ENCODE results near the gene TDRKH.

TDRKH gene

DNA sequence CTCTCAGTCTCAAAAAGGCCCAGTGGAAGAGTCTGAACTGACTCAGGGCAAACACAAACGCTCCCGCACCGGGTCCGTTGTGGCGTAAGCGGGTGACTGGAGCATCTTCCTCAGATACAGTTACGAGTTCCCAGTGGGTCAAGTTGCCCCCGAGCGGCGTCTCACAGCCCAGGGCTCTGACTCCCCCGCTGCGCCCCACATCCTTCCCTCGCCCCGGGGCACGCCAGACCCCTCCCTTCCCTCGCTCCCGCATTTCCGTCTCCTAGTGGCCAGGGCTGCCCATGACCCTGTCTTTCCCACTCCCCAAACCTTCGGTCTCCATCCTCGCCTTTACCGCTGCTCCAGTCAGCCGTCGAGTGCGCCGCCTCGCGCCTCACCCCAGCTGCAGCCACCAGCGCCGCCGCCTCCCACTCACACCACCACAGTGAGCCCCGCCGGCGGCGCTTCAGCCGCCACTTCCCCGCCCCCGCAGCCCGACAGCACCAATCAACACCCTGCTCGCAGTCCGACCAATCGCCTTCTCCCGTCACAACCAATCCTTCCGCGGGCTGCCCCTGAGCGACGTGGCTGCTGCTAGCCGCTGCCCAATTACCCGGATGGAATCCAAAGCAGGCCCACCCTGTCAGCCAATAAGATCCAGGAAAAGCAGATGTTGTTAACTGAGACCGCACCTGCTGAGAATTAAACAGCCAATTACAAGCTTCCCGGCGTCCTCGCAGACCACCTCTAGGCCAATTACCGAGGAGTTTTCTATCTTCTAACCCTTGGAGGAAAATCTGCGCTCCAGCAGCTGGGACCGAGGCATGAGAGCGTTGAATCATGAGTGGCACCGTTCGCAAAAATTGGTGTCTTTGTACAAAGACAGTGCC, at the start of gene TDRKH:
TSS of gene TDRKH (minus strand) at position 430 of the 869 bp plus-strand sequence. CDS start 7,478 bp downstream, outside the sequence.
- TF ChIP-seq ZNF274 (IDR thresholded peaks at IDR 0.05; ENCODE audit: low read depth, low read length) = no peak
- H3K4me3 ChIP-seq (ENCODE audit: low read length) = peak within 1 kb of the TSS; percentile 84

- H3K4me3 ChIP-seq (ENCODE audit: low read length) = no peak within 1 kb of the TSS; the same call in 1 of the 2 replicates
- TF ChIP-seq ZNF274 (IDR thresholded peaks at IDR 0.05; ENCODE audit: low read depth, low read length) = no peak
These were observed 49.4 kb upstream of the TDRKH start, which contains the start of gene C2CD4D for GRCh38 chr1:151839457-151840403. Gene C2CD4D, minus strand, starts transcription at chr1:151839820. Its CDS starts 831 bp downstream, at chr1:151838989.

DNA sequence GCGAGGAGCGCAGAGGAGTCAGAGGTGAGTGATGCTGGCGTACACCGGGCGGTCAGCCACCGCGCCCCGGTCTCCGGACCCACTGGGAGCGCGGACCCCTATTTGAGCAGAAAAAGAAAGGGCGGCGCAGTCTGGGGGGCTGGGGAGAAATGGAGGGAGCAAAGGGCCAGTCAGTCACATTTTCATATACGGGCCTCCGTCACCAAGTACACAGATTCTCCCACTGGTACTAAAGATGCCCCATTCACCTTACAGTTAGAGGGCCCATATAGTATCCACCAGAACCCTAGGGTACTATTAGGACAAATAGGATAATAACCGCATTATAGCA, 48.7 kb upstream of the TDRKH start:
- H3K4me3 ChIP-seq (ENCODE audit: low read length) = no peak overlapping the region; the same call in 1 of the 2 replicates
- TF ChIP-seq ZNF274 (IDR thresholded peaks at IDR 0.05; ENCODE audit: low read depth, low read length) = no peak

DNA sequence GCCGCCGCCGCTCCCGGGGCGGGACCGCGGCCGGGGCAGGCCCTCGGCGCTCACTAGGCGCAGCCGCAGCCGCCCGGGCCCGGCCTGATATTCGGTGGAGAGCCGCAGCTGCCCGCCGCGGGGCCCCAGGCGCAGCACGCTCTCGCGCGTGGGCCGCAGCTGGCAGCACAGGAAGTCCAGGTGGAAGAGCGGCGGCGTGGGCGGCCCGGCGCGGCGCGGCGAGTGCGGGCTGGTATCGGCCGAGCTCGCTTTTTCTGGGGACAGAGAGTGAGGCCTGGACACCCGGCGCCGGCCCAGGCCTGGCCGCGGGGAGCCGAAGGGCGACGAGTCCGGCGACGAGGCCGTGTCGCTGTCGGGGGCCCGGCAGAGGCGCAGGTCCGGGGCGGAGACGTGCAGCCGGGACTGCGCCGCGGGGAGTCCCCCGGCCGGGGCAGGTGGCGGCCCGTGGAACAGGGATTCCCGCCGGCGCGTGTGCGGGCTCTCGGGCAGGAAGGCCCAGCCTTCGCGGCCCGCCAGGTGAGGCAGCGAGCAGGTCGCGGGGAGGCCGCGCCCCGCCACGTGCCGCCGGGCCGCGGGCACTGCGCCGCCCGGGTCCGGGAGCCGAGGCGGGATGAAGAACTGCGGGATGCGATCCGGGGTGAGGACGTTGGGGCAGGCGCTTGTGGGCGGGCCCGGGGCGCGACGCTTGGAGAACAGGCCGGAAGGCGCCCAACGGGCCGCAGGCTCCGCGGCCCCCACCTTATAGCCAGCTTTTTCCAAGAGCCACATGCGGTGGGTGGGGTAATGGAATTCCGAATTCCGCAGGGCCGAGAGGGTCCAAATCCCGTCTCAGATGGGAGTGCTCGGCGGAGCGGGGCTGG, 48.2 kb upstream of the TDRKH start:
- TF ChIP-seq ZNF274 (IDR thresholded peaks at IDR 0.05; ENCODE audit: low read depth, low read length) = no peak
- no peak overlapping the region; the same call in 1 of the 2 replicates for H3K4me3 ChIP-seq (ENCODE audit: low read length)

DNA sequence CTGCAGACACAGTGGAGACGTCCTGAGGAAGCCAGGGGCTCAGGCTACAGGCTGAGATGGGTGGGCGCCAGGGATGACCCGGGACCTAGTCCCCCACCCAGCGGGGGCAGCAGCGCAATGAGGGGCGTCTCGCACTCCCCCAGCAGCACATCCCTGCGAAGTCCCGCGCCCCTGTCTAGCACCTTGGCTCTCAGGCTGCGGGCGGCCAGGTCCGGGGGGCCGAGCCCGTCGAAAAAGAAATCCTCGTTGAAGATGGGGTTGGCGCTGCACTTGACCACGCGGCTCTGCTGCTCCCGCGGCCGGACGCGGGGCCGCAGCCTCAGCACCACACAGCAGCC, 47.6 kb upstream of the TDRKH start:
- no peak overlapping the region; the same call in 1 of the 2 replicates for H3K4me3 ChIP-seq (ENCODE audit: low read length)
- no peak for TF ChIP-seq ZNF274 (IDR thresholded peaks at IDR 0.05; ENCODE audit: low read depth, low read length)

- no peak overlapping the region for H3K4me3 ChIP-seq (ENCODE audit: low read length)
- TF ChIP-seq ZNF274 (IDR thresholded peaks at IDR 0.05; ENCODE audit: low read depth, low read length) = no peak
These were observed 46.9 kb upstream of the TDRKH start for GRCh38 chr1:151837197-151837596.

DNA sequence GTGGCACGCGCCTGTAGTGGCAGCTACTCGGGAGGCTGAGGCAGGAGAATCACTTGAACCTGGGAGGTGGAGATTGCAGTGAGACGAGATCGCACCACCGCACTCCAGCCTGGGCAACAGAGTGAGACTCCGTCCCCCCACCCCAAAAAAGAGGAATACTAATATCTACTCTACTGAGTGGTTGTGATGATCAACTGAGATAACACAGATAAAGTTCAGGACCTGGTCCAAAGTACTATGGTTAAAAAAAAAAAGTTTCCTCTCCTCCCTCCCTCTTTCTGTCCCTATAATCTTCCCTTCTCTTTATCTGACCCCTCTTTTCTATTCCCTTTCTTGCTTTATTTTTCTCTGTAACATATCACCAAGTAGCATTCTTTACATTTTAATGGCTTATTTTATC, 45.3 kb upstream of the TDRKH start:
- H3K4me3 ChIP-seq (ENCODE audit: low read length) = no peak overlapping the region
- TF ChIP-seq ZNF274 (IDR thresholded peaks at IDR 0.05; ENCODE audit: low read depth, low read length) = no peak

GRCh38 chr1:151834239-151834638, 43.9 kb upstream of the TDRKH start:
- TF ChIP-seq ZNF274 (IDR thresholded peaks at IDR 0.05; ENCODE audit: low read depth, low read length) = no peak
- no peak overlapping the region for H3K4me3 ChIP-seq (ENCODE audit: low read length)

DNA sequence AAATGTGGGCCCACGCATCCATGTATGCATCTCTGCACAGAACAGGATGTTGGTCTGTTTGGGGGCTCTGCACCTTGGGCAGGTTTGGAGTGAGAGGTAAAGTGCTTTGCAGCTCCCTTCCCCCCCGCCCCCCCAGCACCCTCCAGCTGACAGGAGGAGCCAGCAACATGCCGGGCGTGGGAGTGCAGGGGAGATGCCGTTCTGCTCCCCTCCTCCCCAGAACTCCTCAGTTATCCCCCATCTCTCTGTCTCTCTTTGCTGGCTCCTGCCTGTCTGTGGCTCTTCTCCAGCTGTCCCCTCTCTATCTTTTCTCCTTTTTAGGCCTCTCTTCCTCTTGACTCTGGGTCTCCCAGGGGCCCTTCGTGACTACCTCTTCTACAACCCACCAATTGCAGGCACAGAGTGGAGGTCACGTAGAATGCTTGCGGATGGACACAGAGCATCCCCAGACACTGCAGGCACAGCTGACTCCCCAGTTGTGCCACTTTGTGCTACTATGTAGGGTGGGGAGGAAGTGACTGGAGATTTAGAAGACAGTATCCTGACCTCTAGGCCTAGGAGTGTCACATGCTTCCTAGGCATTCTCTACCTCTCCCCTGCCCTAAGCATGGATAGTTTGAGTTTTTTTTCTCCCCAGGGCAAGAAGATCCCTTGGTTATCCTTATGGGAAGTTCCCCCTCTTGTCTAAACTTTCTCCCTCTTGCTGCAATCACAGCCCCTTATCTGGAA, 43.0 kb upstream of the TDRKH start:
- TF ChIP-seq ZNF274 (IDR thresholded peaks at IDR 0.05; ENCODE audit: low read depth, low read length) = no peak
- no peak overlapping the region for H3K4me3 ChIP-seq (ENCODE audit: low read length)

DNA sequence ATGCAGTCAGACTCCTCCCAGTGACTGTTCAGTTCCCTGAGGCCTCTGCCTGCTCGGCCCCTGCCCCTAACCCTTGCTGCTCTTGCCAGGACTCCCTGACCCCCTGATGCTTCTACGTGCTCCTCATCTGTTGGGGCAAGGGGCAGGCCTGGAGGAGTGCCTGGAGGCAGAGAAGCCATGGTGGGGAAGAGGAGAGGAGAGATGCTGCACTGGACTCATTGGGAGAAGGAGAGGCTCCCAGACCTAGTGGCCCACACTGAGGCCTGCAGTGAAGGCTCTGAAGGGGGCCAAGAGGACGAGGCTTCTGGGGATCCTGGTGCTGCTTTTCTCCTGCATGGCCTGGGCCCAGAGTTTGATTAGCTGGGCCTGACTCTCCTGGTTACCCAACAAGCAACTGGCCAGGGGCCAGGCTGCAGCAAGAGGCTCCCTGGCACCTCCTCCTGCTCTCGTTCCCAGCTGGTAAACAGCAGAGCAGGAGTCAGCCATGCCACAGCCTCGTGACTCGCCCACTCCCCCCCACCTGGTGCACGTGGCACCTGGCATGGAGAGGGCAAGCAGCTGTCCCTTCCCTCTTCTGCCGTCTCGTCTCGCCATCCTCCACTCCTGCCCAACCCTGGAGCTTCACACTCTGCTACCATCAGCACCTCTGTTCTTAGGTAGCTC, 42.1 kb upstream of the TDRKH start:
- no peak for TF ChIP-seq ZNF274 (IDR thresholded peaks at IDR 0.05; ENCODE audit: low read depth, low read length)
- no peak overlapping the region for H3K4me3 ChIP-seq (ENCODE audit: low read length)

DNA sequence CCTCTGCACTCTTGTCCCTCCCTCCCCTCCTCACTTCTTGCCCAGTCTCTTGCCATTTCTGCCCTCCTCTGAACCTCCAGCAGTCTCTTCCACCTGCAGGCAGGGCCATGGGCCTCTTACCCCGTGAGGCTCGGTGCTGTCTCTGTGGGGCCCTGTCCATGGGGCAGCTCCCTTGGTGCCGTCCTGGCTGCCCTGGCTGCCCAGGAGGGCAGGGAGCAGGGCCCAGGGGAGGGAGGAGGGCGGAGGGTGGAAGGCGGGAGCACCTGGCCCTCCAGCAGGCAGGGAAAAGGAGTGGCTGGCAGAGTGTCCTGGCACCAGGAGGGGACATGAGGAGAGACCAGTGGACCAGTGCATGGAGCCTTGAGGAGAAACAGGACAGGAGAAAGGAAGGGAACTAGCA, 41.3 kb upstream of the TDRKH start, which contains the start of gene RORC:
TSS of gene RORC (minus strand) at position 198 of the 400 bp plus-strand sequence. CDS start at position 160, 38 bp downstream.
- H3K4me3 ChIP-seq (ENCODE audit: low read length) = no peak within 1 kb of the TSS
- TF ChIP-seq ZNF274 (IDR thresholded peaks at IDR 0.05; ENCODE audit: low read depth, low read length) = no peak

GRCh38 chr1:151831256-151831591, 40.9 kb upstream of the TDRKH start:
- TF ChIP-seq ZNF274 (IDR thresholded peaks at IDR 0.05; ENCODE audit: low read depth, low read length) = no peak

GRCh38 chr1:151830055-151830454, 39.8 kb upstream of the TDRKH start:
- no peak overlapping the region for H3K4me3 ChIP-seq (ENCODE audit: low read length)
- no peak for TF ChIP-seq ZNF274 (IDR thresholded peaks at IDR 0.05; ENCODE audit: low read depth, low read length)

More at GRCh38 chr1:151831256-151831591, 40.9 kb upstream of the TDRKH start:
- no peak overlapping the region for H3K4me3 ChIP-seq (ENCODE audit: low read length)

All from GM08714 (cell line).